ENCODE data around the gene EXOC4. TPM values are rescaled to one million over a fixed set of nuclear protein-coding genes. Genes with fewer than 3 reads are reported as not detected.

Gene EXOC4
- total RNA-seq, 2 donors from 2014 or later: 106 to 115 TPM

DNA sequence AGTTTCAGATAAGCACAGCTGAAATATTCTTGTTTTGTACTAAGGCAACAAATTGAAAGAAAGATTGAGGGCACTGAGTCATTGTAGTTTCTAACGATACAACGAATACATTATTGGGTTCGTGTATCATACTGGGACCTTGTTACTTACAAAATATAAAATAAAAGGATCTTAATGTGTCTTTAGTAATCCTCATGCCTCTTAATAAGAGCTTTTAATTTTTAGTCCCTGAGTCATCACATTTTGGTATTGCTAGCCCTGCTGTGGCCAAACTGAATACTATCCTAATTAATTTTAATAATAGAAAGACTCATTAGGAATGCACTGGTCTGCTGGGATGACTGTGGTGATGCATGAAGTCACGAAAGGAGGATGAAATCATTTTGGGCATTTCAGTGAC is 309.7 kb downstream of the EXOC4 start:
- 83 to 92% methylated on average over 1 to 4 of the region's 4 CpGs for WGBS, 2 experiments (ENCODE audit: insufficient coverage in 1 of 2, insufficient read length in 1 of 2)
- no peak overlapping the region for H3K9ac ChIP-seq (ENCODE audit: extremely low read depth, low read length, poor library complexity, severe bottlenecking)
- no peaks in the 10 kb centered on the region for H3K27me3 ChIP-seq (ENCODE audit: control insufficient read depth, insufficient read depth, low read length, poor library complexity, severe bottlenecking)
- no peak overlapping the region for H3K4me3 ChIP-seq (ENCODE audit: low read length)
- peaks cover 5% of the 10 kb centered on the region for H3K9me3 ChIP-seq (ENCODE audit: control insufficient read depth, low read length)
- H3K27ac ChIP-seq (ENCODE audit: low read depth, low read length): no peak overlapping the region
- H3K36me3 Mint-ChIP-seq (ENCODE audit: low read depth): no peaks in the 10 kb centered on the region
- no peak for DNase-seq
- peaks cover 8% of the 10 kb centered on the region for H3K4me1 Mint-ChIP-seq
- H3K27me3 Mint-ChIP-seq (ENCODE audit: insufficient read depth): no peaks in the 10 kb centered on the region
- no peak overlapping the region for H3K27ac Mint-ChIP-seq
- no peaks in the 10 kb centered on the region for H3K9me3 Mint-ChIP-seq
- H3K4me3 Mint-ChIP-seq: no peak overlapping the region
- H3K36me3 ChIP-seq (ENCODE audit: control insufficient read depth, insufficient read depth, low read length): no peaks in the 10 kb centered on the region
- TF ChIP-seq, protein P1, sequence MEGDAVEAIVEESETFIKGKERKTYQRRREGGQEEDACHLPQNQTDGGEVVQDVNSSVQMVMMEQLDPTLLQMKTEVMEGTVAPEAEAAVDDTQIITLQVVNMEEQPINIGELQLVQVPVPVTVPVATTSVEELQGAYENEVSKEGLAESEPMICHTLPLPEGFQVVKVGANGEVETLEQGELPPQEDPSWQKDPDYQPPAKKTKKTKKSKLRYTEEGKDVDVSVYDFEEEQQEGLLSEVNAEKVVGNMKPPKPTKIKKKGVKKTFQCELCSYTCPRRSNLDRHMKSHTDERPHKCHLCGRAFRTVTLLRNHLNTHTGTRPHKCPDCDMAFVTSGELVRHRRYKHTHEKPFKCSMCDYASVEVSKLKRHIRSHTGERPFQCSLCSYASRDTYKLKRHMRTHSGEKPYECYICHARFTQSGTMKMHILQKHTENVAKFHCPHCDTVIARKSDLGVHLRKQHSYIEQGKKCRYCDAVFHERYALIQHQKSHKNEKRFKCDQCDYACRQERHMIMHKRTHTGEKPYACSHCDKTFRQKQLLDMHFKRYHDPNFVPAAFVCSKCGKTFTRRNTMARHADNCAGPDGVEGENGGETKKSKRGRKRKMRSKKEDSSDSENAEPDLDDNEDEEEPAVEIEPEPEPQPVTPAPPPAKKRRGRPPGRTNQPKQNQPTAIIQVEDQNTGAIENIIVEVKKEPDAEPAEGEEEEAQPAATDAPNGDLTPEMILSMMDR (conservative IDR thresholded peaks at IDR 0.05): no peak
- peaks cover 3% of the 10 kb centered on the region for H3K4me1 ChIP-seq (ENCODE audit: control insufficient read depth, insufficient read depth, low read length)

DNA sequence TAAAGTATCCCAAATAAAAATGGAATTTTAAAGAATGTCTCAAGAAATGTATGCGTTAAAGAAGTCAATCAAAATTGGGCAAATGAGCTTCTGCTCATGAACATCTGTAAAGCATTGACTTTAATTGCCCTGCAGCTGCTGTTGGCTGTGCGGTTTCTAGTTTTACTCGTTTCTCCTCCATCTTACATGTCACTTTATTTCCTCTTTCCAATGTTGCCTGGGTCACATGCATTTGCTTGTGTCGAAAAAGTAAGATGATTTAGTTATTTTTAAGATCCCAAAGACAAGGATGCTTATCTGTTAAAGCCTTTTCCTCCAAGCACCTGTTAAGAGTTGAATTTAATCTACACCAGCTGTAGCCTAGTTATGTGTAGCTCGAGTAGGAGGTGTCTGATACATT is 310.4 kb downstream of the EXOC4 start:
- WGBS, 2 experiments (ENCODE audit: insufficient coverage in 1 of 2, insufficient read length in 1 of 2): 96 to 100% methylated on average over 1 to 5 of the region's 5 CpGs
- peaks cover 8% of the 10 kb centered on the region for H3K4me1 Mint-ChIP-seq

DNA sequence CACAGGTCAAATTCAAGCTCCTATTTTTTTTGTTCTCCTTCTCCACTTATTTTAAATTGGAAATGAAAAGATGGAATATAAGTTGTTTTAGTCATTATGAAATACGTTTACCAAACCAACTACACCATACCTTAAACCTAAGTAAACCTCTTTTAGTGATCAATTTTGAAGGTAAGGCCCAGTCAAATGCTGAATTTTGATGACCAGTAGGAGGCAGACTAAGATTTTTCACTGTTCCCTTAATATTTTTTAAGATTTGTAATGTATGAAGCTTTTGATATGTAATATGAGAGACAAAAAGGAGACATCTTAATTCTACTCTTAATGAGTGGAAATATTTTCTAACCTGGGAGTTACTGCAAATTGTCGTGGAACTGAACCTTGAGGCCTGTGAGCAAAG is 311.6 kb downstream of the EXOC4 start:
- Histone ChIP-seq H3K9me3 (ENCODE audit: control insufficient read depth, low read length) (peaks cover 6% of the 10 kb centered on the region), H3K27ac (ENCODE audit: low read depth, low read length) (no peak overlapping the region), H3K4me3 (ENCODE audit: low read length) (no peak overlapping the region), H3K9ac (ENCODE audit: extremely low read depth, low read length, poor library complexity, severe bottlenecking) (no peak overlapping the region), H3K36me3 (ENCODE audit: control insufficient read depth, insufficient read depth, low read length) (no peaks in the 10 kb centered on the region), H3K27me3 (ENCODE audit: control insufficient read depth, insufficient read depth, low read length, poor library complexity, severe bottlenecking) (no peaks in the 10 kb centered on the region), H3K4me1 (ENCODE audit: control insufficient read depth, insufficient read depth, low read length) (peaks cover 3% of the 10 kb centered on the region)
- peaks cover 8% of the 10 kb centered on the region for H3K4me1 Mint-ChIP-seq
- no peaks in the 10 kb centered on the region for H3K9me3 Mint-ChIP-seq
- H3K36me3 Mint-ChIP-seq (ENCODE audit: low read depth): no peaks in the 10 kb centered on the region
- H3K27me3 Mint-ChIP-seq (ENCODE audit: insufficient read depth): no peaks in the 10 kb centered on the region
- WGBS, 2 experiments (ENCODE audit: insufficient coverage in 1 of 2, insufficient read length in 1 of 2): 90% methylated on average over 1 to 2 of the region's 2 CpGs
- TF ChIP-seq, protein P1 (conservative IDR thresholded peaks at IDR 0.05): peak; percentile 74
- no peak overlapping the region for H3K27ac Mint-ChIP-seq
- no peak for DNase-seq
- no peak overlapping the region for H3K4me3 Mint-ChIP-seq

More for the DNA sequence above, 310.4 kb downstream of the EXOC4 start:
- no peak overlapping the region for H3K27ac ChIP-seq (ENCODE audit: low read depth, low read length)
- H3K36me3 Mint-ChIP-seq (ENCODE audit: low read depth): no peaks in the 10 kb centered on the region
- H3K9me3 ChIP-seq (ENCODE audit: control insufficient read depth, low read length): peaks cover 6% of the 10 kb centered on the region
- H3K27ac Mint-ChIP-seq: no peak overlapping the region
- TF ChIP-seq, protein P1 (conservative IDR thresholded peaks at IDR 0.05): no peak
- no peaks in the 10 kb centered on the region for H3K9me3 Mint-ChIP-seq
- DNase-seq: no peak
- H3K4me3 Mint-ChIP-seq: no peak overlapping the region
- H3K9ac ChIP-seq (ENCODE audit: extremely low read depth, low read length, poor library complexity, severe bottlenecking): no peak overlapping the region
- no peaks in the 10 kb centered on the region for H3K27me3 Mint-ChIP-seq (ENCODE audit: insufficient read depth)
- H3K4me3 ChIP-seq (ENCODE audit: low read length): no peak overlapping the region
- H3K4me1 ChIP-seq (ENCODE audit: control insufficient read depth, insufficient read depth, low read length): peaks cover 3% of the 10 kb centered on the region
- H3K36me3 ChIP-seq (ENCODE audit: control insufficient read depth, insufficient read depth, low read length): no peaks in the 10 kb centered on the region
- no peaks in the 10 kb centered on the region for H3K27me3 ChIP-seq (ENCODE audit: control insufficient read depth, insufficient read depth, low read length, poor library complexity, severe bottlenecking)
